Stimulated activated CD4-positive, alpha-beta T cell treated with anti-CD3 and anti-CD28 coated beads, Interleukin-1b, Interleukin-23, amount 100 ng/mL, for 1 hour (primary cell): Measurements from ENCODE around the gene SPATA6.

ENCODE experiments used
- DNase-seq, 2 donors: peaks; one replicate each; pipeline ENCODE4 v3.0.0-alpha.2; 2020; ENCODE audit warnings: low read depth in 2 of 2

The SPATA6 gene

DNA sequence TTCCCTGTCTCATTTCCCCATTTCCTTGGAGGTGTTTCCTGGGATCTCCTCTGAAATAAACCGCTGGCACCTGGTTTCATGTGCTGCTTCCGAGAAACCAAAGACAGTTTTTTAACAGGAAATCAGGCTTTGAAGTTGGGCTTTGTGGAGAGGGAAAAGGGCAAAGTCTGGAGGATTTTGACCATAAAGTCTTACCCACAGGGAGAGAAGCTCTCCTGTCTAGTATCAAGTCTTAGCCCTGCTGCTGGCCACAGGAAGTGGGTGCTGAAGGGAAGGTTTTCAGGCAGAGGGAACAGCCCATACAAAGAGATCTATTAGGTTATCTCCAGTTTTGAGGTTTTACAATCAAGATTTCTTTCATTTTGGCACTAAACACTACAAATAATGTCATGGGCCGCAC, 220.2 kb downstream of the SPATA6 start:
- DNase-seq: no peak

DNA sequence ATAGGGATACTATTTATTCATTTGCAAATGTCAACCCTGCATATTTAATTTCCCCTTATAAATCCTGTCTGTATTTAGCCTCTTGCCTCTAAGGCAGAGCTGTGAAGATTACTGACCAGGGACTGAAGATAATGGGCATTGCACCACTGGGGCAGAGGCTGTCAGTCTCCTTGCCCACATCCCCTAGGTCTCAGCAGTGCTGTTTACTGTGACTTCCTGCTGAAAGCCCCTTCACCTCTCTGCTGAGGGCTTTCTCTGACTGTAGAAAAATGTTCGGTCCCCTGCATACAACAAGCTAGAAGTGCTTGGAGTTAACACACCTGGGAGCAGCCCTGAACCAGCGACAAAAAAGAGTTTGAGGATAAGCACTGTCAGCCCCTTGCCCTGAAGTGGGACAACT, 220.7 kb downstream of the SPATA6 start:
- no peak for DNase-seq

DNA sequence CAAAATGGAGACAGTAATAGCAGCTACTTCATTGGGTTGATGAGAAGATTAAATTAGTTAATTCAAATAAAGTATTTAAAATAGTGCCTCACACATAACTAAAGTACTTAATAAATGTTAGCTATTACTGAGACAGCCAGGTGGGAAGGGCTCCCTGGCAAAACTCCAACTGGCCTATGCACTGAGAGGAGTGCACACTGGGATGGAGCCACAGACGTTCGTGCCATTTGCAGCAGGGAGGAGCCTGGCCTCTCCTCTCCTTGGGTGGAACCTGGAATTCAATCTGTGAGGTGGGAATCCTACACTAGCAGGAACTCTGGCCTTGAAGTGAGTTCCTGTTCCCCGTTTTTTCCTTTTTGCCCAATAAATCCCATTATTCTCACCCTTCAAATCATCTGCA, 221.4 kb downstream of the SPATA6 start:
- DNase-seq: no peak

DNA sequence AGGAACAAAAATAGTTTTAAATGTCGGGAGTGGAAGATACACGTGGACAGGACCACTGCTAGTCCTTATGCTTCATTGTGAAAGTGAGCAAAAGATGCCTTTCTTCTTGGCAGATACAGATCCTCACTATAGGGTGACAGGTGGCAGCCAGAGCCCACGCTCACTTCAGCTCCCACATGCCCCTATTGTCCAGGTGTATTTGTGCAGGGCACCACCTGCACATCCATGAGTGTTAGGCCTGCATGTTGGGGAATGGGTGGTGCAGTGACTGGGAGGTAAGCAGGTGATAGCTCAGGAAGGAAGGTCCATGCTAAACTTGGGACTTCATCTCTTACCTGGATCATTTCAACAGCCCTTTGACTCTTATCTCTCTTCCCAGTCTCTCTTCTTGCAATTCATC, 222.1 kb downstream of the SPATA6 start:
- DNase-seq: no peak

DNA sequence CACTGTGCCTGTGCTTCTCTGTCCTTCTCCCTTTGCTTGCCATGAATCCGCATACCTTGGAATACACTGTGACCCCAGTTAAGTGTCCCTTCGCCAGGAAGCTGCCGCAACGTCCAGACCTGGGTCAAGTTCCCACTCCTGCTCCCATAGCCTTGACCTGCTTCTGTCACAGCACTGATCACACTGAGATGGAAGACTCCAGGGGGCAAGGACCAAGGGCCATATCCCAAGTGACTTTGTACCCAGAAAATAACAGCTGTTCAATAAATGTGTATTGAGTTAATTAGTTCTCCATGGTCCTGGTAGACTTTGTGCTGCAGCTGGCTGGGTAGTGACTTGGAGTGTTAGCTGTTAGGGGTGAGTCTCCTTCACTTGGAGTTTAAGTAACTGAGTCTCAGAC, 223.6 kb downstream of the SPATA6 start:
- DNase-seq: no peak

DNA sequence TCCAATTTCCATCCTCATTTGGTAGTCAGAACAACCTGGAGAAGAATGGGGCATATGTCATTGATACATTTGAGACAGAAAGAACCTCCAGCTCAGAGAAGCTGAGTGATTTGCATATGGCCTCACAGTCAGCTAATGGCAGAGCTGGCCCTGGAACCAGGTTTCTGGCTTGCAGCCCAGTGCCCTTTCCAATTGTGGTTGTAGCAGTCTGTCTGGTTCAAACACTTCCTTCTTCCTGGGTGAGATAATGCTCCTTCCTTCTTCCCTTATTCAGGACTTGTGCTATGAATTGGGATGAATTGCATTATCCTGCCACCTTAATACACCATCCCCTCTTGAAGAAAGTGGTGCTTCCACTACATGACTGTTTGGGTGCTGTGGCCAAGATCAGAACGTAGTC, 225.3 kb downstream of the SPATA6 start:
- no peak for DNase-seq
